Cardiac muscle cell (in vitro differentiated cells and primary cell): Measurements from ENCODE around the gene CCDC179. TPM values are rescaled to one million over a fixed set of nuclear protein-coding genes. Genes with fewer than 3 reads are reported as not detected.

Experiments used
- DNase-seq, 2 donors: peaks; one replicate each; pipeline versions ENCODE4 v3.0.0 to v3.0.0-alpha.2; 2010 to 2017; ENCODE audit warnings: low read depth in 1 of 2, low spot score in 1 of 2
- H3K27ac ChIP-seq: fragments of 200-600 bp; sonication (generic); 2 replicates; pipeline ENCODE4 v1.5.1; 2016
- H3K27me3 ChIP-seq: fragments of 200-600 bp; sonication (generic); 2 replicates; pipeline ENCODE4 v1.6.0; 2016; ENCODE audit warnings: control low read depth
- H3K36me3 ChIP-seq: fragments of 200-600 bp; sonication (generic); 2 replicates; pipeline ENCODE4 v1.5.1; 2016; ENCODE audit warnings: control low read depth
- H3K4me1 ChIP-seq: fragments of 200-600 bp; sonication (generic); 2 replicates; pipeline ENCODE4 v1.8.1; 2017; ENCODE audit warnings: low read depth, mild to moderate bottlenecking, mixed run types
- H3K4me3 ChIP-seq: fragments of 200-600 bp; sonication (generic); 2 replicates; pipeline ENCODE4 v1.5.1; 2016; ENCODE audit warnings: mild to moderate bottlenecking
- H3K9me3 ChIP-seq: fragments of 200-600 bp; sonication (generic); 2 replicates; pipeline ENCODE4 v1.5.1; 2017; ENCODE audit warnings: low read depth, mild to moderate bottlenecking, control low read depth
- CTCF ChIP-seq: IDR thresholded peaks from 2 replicates; pipeline ENCODE4 v1.5.1; 2012; ENCODE audit warnings: low read depth, mild to moderate bottlenecking, low read length
- polyA plus RNA-seq: library from polyadenylated mRNA; unstranded; fragments of >200 nt; fragmentation: Nextera tagmentation; extraction: Ambion mirVana; gene quantifications from 2 replicates; pipeline ENCODE4 v1.2.1, GENCODE V29; 2016
- total RNA-seq: library from RNA; depleted of rRNA; stranded (reverse); fragments of >200 nt; gene quantifications from 2 replicates; pipeline ENCODE4 v1.2.3, GENCODE V29; 2016

Gene CCDC179
- total and polyA plus RNA-seq, 2 experiments from 2014 or later, result not detected

GRCh38 chr11:22890227-22890626 lies 30.0 kb upstream of the CCDC179 start:
- no peak for DNase-seq
- H3K27ac ChIP-seq, result no peak overlapping the region
- TF ChIP-seq CTCF, result no peak
- H3K36me3 ChIP-seq, result no peaks in the 10 kb centered on the region
- no peaks in the 10 kb centered on the region for H3K27me3 ChIP-seq
- no peaks in the 10 kb centered on the region for H3K4me1 ChIP-seq
- H3K4me3 ChIP-seq, result no peak overlapping the region
- no peaks in the 10 kb centered on the region for H3K9me3 ChIP-seq

GRCh38 chr11:22884217-22884616 lies 23.9 kb upstream of the CCDC179 start:
- H3K4me3 ChIP-seq, result no peak overlapping the region
- H3K27ac ChIP-seq, result no peak overlapping the region
- TF ChIP-seq CTCF, result no peak
- no peaks in the 10 kb centered on the region for H3K36me3 ChIP-seq
- H3K9me3 ChIP-seq, result no peaks in the 10 kb centered on the region
- no peak for DNase-seq
- no peaks in the 10 kb centered on the region for H3K4me1 ChIP-seq
- no peaks in the 10 kb centered on the region for H3K27me3 ChIP-seq

- Histone ChIP-seq H3K9me3 (no peaks in the 10 kb centered on the region), H3K27me3 (no peaks in the 10 kb centered on the region), H3K36me3 (no peaks in the 10 kb centered on the region), H3K4me1 (no peaks in the 10 kb centered on the region), H3K27ac (no peak overlapping the region), H3K4me3 (no peak overlapping the region)
- no peak for TF ChIP-seq CTCF
- DNase-seq, result peak; percentile 1 to 6
Observed at GRCh38 chr11:22879630-22880029, 19.4 kb upstream of the CCDC179 start.

GRCh38 chr11:22878604-22879003 lies 18.3 kb upstream of the CCDC179 start:
- no peak for DNase-seq
- Histone ChIP-seq H3K4me3 (no peak overlapping the region), H3K4me1 (no peaks in the 10 kb centered on the region), H3K9me3 (no peaks in the 10 kb centered on the region), H3K27ac (no peak overlapping the region), H3K27me3 (no peaks in the 10 kb centered on the region), H3K36me3 (no peaks in the 10 kb centered on the region)
- TF ChIP-seq CTCF, result no peak

GRCh38 chr11:22878039-22878438 lies 17.8 kb upstream of the CCDC179 start:
- no peaks in the 10 kb centered on the region for H3K36me3 ChIP-seq
- no peaks in the 10 kb centered on the region for H3K27me3 ChIP-seq
- TF ChIP-seq CTCF, result no peak
- DNase-seq, result no peak
- H3K4me1 ChIP-seq, result no peaks in the 10 kb centered on the region
- H3K27ac ChIP-seq, result no peak overlapping the region
- no peaks in the 10 kb centered on the region for H3K9me3 ChIP-seq
- H3K4me3 ChIP-seq, result no peak overlapping the region
